Smooth muscle cell (in vitro differentiated cells): ENCODE data around the gene GUCY1A2. TPM values are rescaled to one million over a fixed set of nuclear protein-coding genes. Genes with fewer than 3 reads are reported as not detected.
A peak's percentile ranks its signal among the peaks of the same experiment; 100 is the strongest.

Source experiments
- DNase-seq: peaks from one replicate; lab custom pipeline; 2025; ENCODE audit not compliant: unreplicated experiment; lab: John Stamatoyannopoulos, UW
- H2AFZ ChIP-seq: fragments of 200-600 bp; sonication (generic); 2 replicates; pipeline ENCODE4 v1.6.0; 2016; ENCODE audit warnings: antibody characterized with exemption, low read depth, mild to moderate bottlenecking
- H3F3A ChIP-seq: fragments of 200-600 bp; sonication (generic); 2 replicates; pipeline ENCODE4 v1.6.0; 2017; ENCODE audit warnings: antibody characterized with exemption, low read depth
- H3K27ac ChIP-seq: fragments of 200-600 bp; sonication (generic); 2 replicates; pipeline ENCODE4 v1.5.1; 2016; ENCODE audit warnings: low read depth, mild to moderate bottlenecking
- H3K27me3 ChIP-seq: fragments of 200-600 bp; sonication (generic); 2 replicates; pipeline ENCODE4 v1.6.1; 2016; ENCODE audit warnings: low read depth, mild to moderate bottlenecking
- H3K36me3 ChIP-seq: fragments of 200-600 bp; sonication (generic); 2 replicates; pipeline ENCODE4 v1.5.1; 2016; ENCODE audit warnings: low read depth
- H3K4me1 ChIP-seq: fragments of 200-600 bp; sonication (generic); 2 replicates; pipeline ENCODE4 v1.5.1; 2016; ENCODE audit warnings: low read depth
- H3K4me2 ChIP-seq: fragments of 200-600 bp; sonication (generic); 2 replicates; pipeline ENCODE4 v1.6.0; 2016; ENCODE audit warnings: mild to moderate bottlenecking
- H3K4me3 ChIP-seq: fragments of 200-600 bp; sonication (generic); 2 replicates; pipeline ENCODE4 v1.5.1; 2016; ENCODE audit warnings: mild to moderate bottlenecking
- H3K79me2 ChIP-seq: fragments of 200-600 bp; sonication (generic); 2 replicates; pipeline ENCODE4 v1.6.0; 2016; ENCODE audit warnings: low read depth, mild to moderate bottlenecking
- H3K9ac ChIP-seq: fragments of 200-600 bp; sonication (generic); 2 replicates; pipeline ENCODE4 v1.6.0; 2016; ENCODE audit warnings: low read depth
- H3K9me3 ChIP-seq: fragments of 200-600 bp; sonication (generic); replicated peaks from 2 replicates; pipeline ENCODE4 v1.5.1; 2016; ENCODE audit warnings: low read depth
- H4K20me1 ChIP-seq: fragments of 200-600 bp; sonication (generic); 2 replicates; pipeline ENCODE4 v1.6.0; 2016; ENCODE audit warnings: low read depth
- WGBS: methylation state at CpG from one replicate; pipeline ENCODE4 v1.1.7; 2016; ENCODE audit warnings: low lambda C conversion rate; 5-methylcytosine and 5-hydroxymethylcytosine counted together
- polyA plus RNA-seq: library from polyadenylated mRNA; unstranded; fragments of >200 nt; fragmentation: Nextera tagmentation; extraction: Ambion mirVana; gene quantifications from 2 replicates; pipeline ENCODE4 v1.2.1, GENCODE V29; 2016
- total RNA-seq: library from RNA; depleted of rRNA; stranded (reverse); fragments of >200 nt; gene quantifications from 2 replicates; pipeline ENCODE4 v1.2.3, GENCODE V29; 2014
- TF ChIP-seq, protein P1 (sequence below): fragments of 200-600 bp; sonication (generic); IDR thresholded peaks from 2 replicates; pipeline ENCODE4 v1.5.1; 2017; ENCODE audit warnings: borderline replicate concordance, mild to moderate bottlenecking, antibody characterized with exemption; ENCODE audit not compliant: insufficient read depth, poor library complexity, severe bottlenecking

The GUCY1A2 gene
- total and polyA plus RNA-seq, 2 experiments from 2014 or later, result 0.08 to 1.1 TPM

DNA sequence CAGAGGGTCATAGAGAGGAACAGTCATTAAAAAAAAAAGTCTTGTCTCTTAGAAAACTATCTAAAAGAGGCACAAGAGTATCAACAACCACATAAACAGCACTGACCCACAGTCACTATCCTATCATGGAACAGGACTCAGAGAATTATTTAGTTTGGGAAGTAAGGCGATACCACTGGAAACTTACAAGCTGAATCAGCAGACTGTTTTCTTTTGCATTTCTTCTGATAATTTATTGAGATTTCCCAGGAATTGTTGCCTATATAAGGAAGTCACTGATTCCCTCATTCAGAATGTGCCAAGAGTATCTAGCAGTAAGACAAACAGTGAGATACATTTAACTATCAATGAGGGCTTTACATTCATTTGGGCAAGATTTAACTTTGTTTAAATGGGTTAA lies 304.1 kb downstream of the GUCY1A2 start:
- WGBS, result 34% methylated on average over 1 of the region's 1 CpG
- H4K20me1 ChIP-seq, result no peaks in the 10 kb centered on the region
- H3K79me2 ChIP-seq, result no peaks in the 10 kb centered on the region
- H3K4me2 ChIP-seq, result no peak overlapping the region
- H3K9ac ChIP-seq, result no peak overlapping the region
- no peaks in the 10 kb centered on the region for H3K4me1 ChIP-seq
- H3K4me3 ChIP-seq, result no peak overlapping the region
- H3F3A ChIP-seq, result no peaks in the 10 kb centered on the region
- no peaks in the 10 kb centered on the region for H3K9me3 ChIP-seq
- no peaks in the 10 kb centered on the region for H3K36me3 ChIP-seq
- H3K27ac ChIP-seq, result peak overlapping the region; percentile 17
- TF ChIP-seq, protein P1, sequence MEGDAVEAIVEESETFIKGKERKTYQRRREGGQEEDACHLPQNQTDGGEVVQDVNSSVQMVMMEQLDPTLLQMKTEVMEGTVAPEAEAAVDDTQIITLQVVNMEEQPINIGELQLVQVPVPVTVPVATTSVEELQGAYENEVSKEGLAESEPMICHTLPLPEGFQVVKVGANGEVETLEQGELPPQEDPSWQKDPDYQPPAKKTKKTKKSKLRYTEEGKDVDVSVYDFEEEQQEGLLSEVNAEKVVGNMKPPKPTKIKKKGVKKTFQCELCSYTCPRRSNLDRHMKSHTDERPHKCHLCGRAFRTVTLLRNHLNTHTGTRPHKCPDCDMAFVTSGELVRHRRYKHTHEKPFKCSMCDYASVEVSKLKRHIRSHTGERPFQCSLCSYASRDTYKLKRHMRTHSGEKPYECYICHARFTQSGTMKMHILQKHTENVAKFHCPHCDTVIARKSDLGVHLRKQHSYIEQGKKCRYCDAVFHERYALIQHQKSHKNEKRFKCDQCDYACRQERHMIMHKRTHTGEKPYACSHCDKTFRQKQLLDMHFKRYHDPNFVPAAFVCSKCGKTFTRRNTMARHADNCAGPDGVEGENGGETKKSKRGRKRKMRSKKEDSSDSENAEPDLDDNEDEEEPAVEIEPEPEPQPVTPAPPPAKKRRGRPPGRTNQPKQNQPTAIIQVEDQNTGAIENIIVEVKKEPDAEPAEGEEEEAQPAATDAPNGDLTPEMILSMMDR, result no peak
- no peak for DNase-seq
- no peaks in the 10 kb centered on the region for H3K27me3 ChIP-seq
- H2AFZ ChIP-seq, result no peak overlapping the region

DNA sequence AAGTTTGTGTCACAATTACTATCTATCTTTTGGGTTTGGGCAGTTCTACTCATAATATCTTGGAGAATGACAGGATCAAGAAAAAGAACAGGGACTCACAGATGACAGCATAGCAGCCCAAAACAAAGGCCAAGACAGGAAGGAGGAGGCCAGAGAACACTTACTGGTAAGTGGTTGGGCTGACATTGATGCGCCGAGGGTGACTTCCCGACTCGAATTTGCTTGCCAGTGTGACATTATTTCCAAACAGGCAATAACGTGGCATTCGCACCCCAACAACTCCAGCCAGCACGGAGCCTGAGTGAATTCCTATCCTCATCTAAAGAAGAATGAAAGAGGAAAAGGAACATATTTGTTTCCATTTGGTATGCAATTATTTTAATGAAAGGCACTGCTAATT lies 309.9 kb downstream of the GUCY1A2 start:
- TF ChIP-seq, protein P1, result no peak
- Histone ChIP-seq H3K79me2 (no peaks in the 10 kb centered on the region), H3K4me2 (no peak overlapping the region), H3K4me1 (peaks cover 3% of the 10 kb centered on the region), H3K9me3 (no peaks in the 10 kb centered on the region), H3K9ac (no peak overlapping the region), H2AFZ (peak overlapping the region; percentile 19), H3K36me3 (no peaks in the 10 kb centered on the region), H3F3A (no peaks in the 10 kb centered on the region), H3K27ac (no peak overlapping the region), H4K20me1 (no peaks in the 10 kb centered on the region), H3K4me3 (no peak overlapping the region), H3K27me3 (no peaks in the 10 kb centered on the region)
- 70% methylated on average over 7 of the region's 7 CpGs for WGBS
- DNase-seq, result no peak

DNA sequence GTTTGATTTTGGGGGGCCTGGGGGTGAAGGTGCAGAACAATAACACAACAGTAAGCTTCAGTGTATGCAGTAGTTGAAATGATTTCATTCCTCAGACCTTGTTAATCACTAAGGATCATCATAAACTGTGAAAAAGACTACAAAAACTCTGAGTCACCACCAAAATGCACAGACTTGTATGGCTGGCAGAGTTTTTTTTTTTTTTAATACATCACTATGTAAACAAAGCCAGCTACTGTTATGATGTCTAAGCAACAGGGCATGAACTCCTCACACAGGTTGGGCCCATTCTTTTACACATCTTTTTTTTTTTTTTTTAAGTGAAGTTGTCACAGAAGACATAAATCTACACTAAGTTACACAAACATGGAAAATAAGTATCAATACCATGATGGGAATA lies 311.9 kb downstream of the GUCY1A2 start:
- Histone ChIP-seq H3K4me3 (no peak overlapping the region), H3F3A (no peaks in the 10 kb centered on the region), H4K20me1 (no peaks in the 10 kb centered on the region), H3K79me2 (no peaks in the 10 kb centered on the region), H3K4me2 (peak overlapping the region; percentile 63), H3K27ac (peak overlapping the region; percentile 95), H3K9me3 (no peaks in the 10 kb centered on the region), H3K36me3 (no peaks in the 10 kb centered on the region), H2AFZ (no peak overlapping the region), H3K27me3 (no peaks in the 10 kb centered on the region), H3K4me1 (peaks cover 3% of the 10 kb centered on the region), H3K9ac (peak overlapping the region; percentile 78)
- DNase-seq, result no peak
- TF ChIP-seq, protein P1, result no peak

DNA sequence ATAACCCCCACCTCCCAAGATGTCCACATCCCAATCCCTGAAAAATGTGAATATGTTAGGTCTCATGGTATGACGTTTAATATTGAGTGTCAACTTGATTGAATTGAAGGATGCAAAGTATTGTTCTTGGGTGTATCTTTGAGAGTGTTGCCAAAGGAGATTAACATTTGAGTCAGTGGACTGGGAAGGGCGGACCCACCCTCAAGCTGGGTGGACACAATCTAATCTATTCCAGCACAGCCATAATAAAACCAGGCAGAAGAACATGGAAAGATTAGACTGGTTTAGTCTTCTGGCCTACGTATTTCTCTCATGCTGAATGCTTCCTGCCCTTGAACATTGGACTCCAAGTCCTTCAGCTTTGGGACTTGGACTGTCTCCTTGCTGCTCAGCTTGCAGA lies 315.5 kb downstream of the GUCY1A2 start:
- no peak overlapping the region for H3K9ac ChIP-seq
- WGBS, result 74% methylated on average over 3 of the region's 3 CpGs
- no peaks in the 10 kb centered on the region for H3K27me3 ChIP-seq
- peaks cover 3% of the 10 kb centered on the region for H3K4me1 ChIP-seq
- no peaks in the 10 kb centered on the region for H3F3A ChIP-seq
- TF ChIP-seq, protein P1, result no peak
- no peaks in the 10 kb centered on the region for H3K36me3 ChIP-seq
- no peaks in the 10 kb centered on the region for H3K9me3 ChIP-seq
- no peak overlapping the region for H3K4me2 ChIP-seq
- H3K4me3 ChIP-seq, result no peak overlapping the region
- H4K20me1 ChIP-seq, result no peaks in the 10 kb centered on the region
- H2AFZ ChIP-seq, result no peak overlapping the region
- no peak for DNase-seq
- no peak overlapping the region for H3K27ac ChIP-seq
- no peaks in the 10 kb centered on the region for H3K79me2 ChIP-seq
